Measurements from ENCODE around the gene HSPG2.
"Not testable (repeated sequence)": the region's sequence is repeated elsewhere in the genome, so short reads cannot be mapped to it uniquely, and the experiment has no call there.

HSPG2 gene

DNA sequence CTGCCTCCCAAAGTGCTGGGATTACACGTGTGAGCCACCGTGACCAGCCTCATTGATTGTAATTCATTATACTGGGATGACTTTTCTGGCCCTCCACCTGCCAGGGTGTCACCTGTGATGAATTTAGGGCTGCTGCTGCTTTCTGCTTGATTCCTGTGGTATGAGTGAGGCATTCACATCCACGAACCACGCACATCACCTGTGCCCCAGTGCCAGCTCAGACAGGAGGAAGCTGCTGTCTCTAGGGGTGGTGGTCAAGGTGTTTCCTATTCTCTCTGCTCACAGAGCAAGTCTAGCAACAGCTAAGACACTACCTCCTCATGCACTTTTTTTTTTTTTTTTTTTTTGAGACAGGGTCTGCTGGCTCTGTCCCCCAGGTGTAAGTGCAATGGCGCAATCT is 137.4 kb downstream of the HSPG2 start:
- ChIA-PET CTCF (interaction anchor here (1.7 kb wide), 1 partner anchor 13 kb away, joined by 4 read pairs; no protein-coding TSS in a partner anchor), POLR2A (no interaction called here)
- TF ChIP-seq, protein P1, sequence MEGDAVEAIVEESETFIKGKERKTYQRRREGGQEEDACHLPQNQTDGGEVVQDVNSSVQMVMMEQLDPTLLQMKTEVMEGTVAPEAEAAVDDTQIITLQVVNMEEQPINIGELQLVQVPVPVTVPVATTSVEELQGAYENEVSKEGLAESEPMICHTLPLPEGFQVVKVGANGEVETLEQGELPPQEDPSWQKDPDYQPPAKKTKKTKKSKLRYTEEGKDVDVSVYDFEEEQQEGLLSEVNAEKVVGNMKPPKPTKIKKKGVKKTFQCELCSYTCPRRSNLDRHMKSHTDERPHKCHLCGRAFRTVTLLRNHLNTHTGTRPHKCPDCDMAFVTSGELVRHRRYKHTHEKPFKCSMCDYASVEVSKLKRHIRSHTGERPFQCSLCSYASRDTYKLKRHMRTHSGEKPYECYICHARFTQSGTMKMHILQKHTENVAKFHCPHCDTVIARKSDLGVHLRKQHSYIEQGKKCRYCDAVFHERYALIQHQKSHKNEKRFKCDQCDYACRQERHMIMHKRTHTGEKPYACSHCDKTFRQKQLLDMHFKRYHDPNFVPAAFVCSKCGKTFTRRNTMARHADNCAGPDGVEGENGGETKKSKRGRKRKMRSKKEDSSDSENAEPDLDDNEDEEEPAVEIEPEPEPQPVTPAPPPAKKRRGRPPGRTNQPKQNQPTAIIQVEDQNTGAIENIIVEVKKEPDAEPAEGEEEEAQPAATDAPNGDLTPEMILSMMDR (IDR thresholded peaks at IDR 0.05; ENCODE audit: insufficient read depth, low read length, missing control alignments), result no peak
- DNase-seq (ENCODE audit: low read depth, low spot score), result no peak
- H3K4me3 ChIP-seq (ENCODE audit: low read depth, low read length), result no peak overlapping the region

DNA sequence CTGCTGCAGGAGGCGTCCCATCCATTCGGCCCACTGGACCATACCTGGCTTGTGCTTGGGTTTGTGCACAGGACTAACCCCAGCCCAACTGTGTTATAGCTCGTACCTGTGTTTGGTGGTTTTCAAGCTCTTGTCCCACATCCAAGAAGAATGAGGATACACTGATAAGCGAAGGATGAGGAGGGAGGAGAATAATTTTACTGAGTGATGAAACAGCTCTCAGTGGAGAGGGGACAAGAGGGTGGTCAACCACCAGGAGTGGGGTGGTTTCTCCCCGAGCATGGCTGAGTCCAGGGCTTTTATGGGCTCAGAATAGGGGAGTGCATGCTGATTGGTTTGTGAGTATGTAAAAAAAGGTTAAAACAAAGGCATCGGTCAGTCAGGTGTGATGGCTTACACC is 142.0 kb downstream of the HSPG2 start:
- ChIA-PET CTCF (no interaction called here), POLR2A (no interaction called here)
- TF ChIP-seq, protein P1 (IDR thresholded peaks at IDR 0.05; ENCODE audit: insufficient read depth, low read length, missing control alignments), result no peak
- DNase-seq (ENCODE audit: low read depth, low spot score), result no peak
- H3K4me3 ChIP-seq (ENCODE audit: low read depth, low read length), result no peak overlapping the region

DNA sequence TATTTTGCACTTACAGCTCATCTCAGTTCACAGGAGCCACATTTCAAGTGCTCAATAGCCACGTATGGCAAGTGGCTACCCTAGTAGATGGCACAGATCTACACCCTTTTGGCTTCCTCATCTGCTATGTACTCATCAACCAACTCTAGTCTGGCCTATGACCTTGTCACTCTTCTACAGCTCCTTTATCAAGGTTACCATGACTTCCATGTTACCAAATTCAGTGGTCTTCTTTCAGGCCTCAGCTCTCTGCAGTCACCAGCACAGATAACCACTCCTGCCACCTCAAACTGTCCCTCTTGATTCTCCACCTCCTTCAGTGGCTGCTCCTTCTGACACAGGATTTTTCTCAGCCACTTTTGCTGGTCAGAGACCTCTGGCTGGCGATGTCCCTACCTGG is 142.5 kb downstream of the HSPG2 start:
- ChIA-PET POLR2A (no interaction called here), CTCF (no interaction called here)
- no peak for DNase-seq (ENCODE audit: low read depth, low spot score)
- H3K4me3 ChIP-seq (ENCODE audit: low read depth, low read length), result no peak overlapping the region
- TF ChIP-seq, protein P1 (IDR thresholded peaks at IDR 0.05; ENCODE audit: insufficient read depth, low read length, missing control alignments), result no peak

DNA sequence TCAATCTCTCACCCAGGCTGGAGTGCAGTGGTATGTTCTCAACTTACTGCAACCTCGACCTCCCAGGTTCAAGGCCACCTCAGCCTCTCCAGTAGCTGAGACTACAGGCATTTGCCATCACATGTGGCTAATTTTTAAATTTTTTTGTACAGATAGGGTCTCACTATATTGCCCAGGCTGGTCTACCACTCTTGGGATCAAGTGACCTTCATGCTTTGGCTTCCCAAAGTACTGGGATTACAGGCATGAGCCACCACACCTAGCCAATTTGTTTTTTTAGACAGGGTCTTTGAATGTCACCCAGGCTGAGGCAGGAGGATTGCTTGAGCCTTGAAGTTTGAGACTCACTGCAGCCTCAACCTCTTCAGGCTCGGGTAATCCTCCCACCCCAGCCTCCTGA is 144.0 kb downstream of the HSPG2 start:
- no peak for DNase-seq (ENCODE audit: low read depth, low spot score)
- ChIA-PET POLR2A (no interaction called here), CTCF (no interaction called here)
- H3K4me3 ChIP-seq (ENCODE audit: low read depth, low read length), result no peak overlapping the region
- TF ChIP-seq, protein P1 (IDR thresholded peaks at IDR 0.05; ENCODE audit: insufficient read depth, low read length, missing control alignments), result no peak

DNA sequence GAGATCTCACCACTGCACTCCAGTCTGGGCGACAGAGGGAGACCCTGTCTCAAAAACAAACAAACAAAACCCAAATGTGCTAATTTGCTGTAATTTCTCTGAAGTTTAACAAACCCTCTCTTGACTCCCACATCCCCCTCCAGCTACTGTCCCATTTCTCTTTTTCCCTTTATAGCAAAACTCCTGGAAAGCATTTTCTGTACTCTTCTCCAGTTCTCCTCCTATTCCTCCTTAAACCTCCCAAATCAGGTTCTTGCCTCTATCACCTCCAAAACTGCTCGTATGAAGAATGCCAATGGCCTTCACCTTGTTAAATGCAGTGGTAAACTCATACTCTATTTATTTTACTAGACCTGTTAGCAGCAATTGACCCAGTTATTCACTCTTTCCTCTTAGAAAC is 150.5 kb downstream of the HSPG2 start:
- POLR2A ChIA-PET, result no interaction called here
- H3K4me3 ChIP-seq (ENCODE audit: low read depth, low read length), result no peak overlapping the region
- CTCF ChIA-PET, result interaction anchor here (1.5 kb wide), 1 partner anchor 14 kb away, joined by 4 read pairs; no protein-coding TSS in a partner anchor
- TF ChIP-seq, protein P1 (IDR thresholded peaks at IDR 0.05; ENCODE audit: insufficient read depth, low read length, missing control alignments), result no peak
- no peak for DNase-seq (ENCODE audit: low read depth, low spot score)

DNA sequence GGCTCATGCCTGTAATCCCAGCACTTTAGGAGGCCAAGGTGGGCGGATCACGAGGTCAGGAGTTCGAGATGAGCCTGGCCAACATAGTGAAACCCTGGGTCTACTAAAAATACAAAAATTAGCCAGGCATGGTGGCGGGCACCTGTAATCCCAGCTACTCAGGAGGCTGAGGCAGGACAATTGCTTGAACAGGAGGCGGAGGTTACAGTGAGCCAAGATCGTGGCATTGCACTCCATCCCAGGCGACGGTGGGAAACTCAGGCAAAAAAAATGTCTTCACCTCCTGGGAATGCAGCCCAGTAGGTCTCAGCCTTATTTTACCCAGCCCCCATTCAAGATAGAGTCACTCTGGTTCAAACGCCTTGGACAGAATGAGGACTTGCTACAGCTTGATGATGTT is 151.3 kb downstream of the HSPG2 start:
- CTCF ChIA-PET; POLR2A ChIA-PET; H3K4me3 ChIP-seq (ENCODE audit: low read depth, low read length); DNase-seq (ENCODE audit: low read depth, low spot score): not testable (repeated sequence)
